Non-pigmented ciliary epithelial cell (primary cell): ENCODE results near the gene MEGF9.
"Not testable (repeated sequence)": the region's sequence is repeated elsewhere in the genome, so short reads cannot be mapped to it uniquely, and the experiment has no call there.

ENCODE experiments used
- DNase-seq: peaks from one replicate; pipeline ENCODE4 v3.0.0-alpha.2; 2010; ENCODE audit warnings: low read depth

MEGF9 gene

GRCh38 chr9:120714088-120714845 is at the start of gene MEGF9:
MEGF9 (minus strand) TSS chr9:120714470; CDS start chr9:120714358, 112 bp downstream.
- peak; percentile 81 for DNase-seq

- no peak for DNase-seq
Observed at GRCh38 chr9:120761006-120761405, 46.7 kb upstream of the MEGF9 start.

GRCh38 chr9:120759755-120760400 is 45.6 kb upstream of the MEGF9 start:
- no peak for DNase-seq

- no peak for DNase-seq
Observed at GRCh38 chr9:120758544-120758943, 44.3 kb upstream of the MEGF9 start.

- no peak for DNase-seq
Observed at GRCh38 chr9:120757026-120757913, 43.0 kb upstream of the MEGF9 start.

GRCh38 chr9:120756531-120756930 is 42.3 kb upstream of the MEGF9 start:
- no peak for DNase-seq

GRCh38 chr9:120755810-120756434 is 41.7 kb upstream of the MEGF9 start:
- DNase-seq = no peak

- DNase-seq = no peak
Observed at GRCh38 chr9:120755044-120755443, 40.8 kb upstream of the MEGF9 start.

GRCh38 chr9:120750421-120750820 is 36.2 kb upstream of the MEGF9 start:
- no peak for DNase-seq

GRCh38 chr9:120746366-120746765 is 32.1 kb upstream of the MEGF9 start:
- DNase-seq = not testable (repeated sequence)

GRCh38 chr9:120745278-120745677 is 31.0 kb upstream of the MEGF9 start:
- DNase-seq = no peak

GRCh38 chr9:120742951-120743416 is 28.7 kb upstream of the MEGF9 start:
- no peak for DNase-seq

GRCh38 chr9:120741701-120742100 is 27.4 kb upstream of the MEGF9 start:
- no peak for DNase-seq

- no peak for DNase-seq
Observed at GRCh38 chr9:120741191-120741590, 26.9 kb upstream of the MEGF9 start.

- DNase-seq = no peak
Observed at GRCh38 chr9:120740132-120740531, 25.9 kb upstream of the MEGF9 start.

GRCh38 chr9:120737416-120738165 is 23.3 kb upstream of the MEGF9 start:
- no peak for DNase-seq

GRCh38 chr9:120736881-120737280 is 22.6 kb upstream of the MEGF9 start:
- DNase-seq = no peak

- DNase-seq = no peak
Observed at GRCh38 chr9:120735415-120736126, 21.3 kb upstream of the MEGF9 start.

GRCh38 chr9:120734607-120735410 is 20.5 kb upstream of the MEGF9 start:
- no peak for DNase-seq

GRCh38 chr9:120733190-120733589 is 18.9 kb upstream of the MEGF9 start:
- peak; percentile 65 for DNase-seq
